ENCODE measurements around the gene ZBED5.

- TF ChIP-seq CTCF (IDR thresholded peaks at IDR 0.05) (no peak), POLR2A (IDR thresholded peaks at IDR 0.05) (no peak)
Observed at GRCh38 chr11:10803676-10804075, 54.2 kb downstream of the ZBED5 start.
